PC-3 (cell line): ENCODE results near the gene SSRP1. TPM values are rescaled to one million over a fixed set of nuclear protein-coding genes. Genes with fewer than 3 reads are reported as not detected.

Experiments
- ATAC-seq: fragments of 200-7000 bp; cut with Tn5 transposase; 2 replicates; pipeline ENCODE4 v1.9.1; 2020; ENCODE audit warnings: mild to moderate bottlenecking, moderate library complexity
- BruUV-seq: library from RNA; stranded (reverse); fragments of 400-500 nt; replicated peaks from 2 replicates; lab custom pipeline; 2021; lab: Mats Ljungman, UMichigan
- CTCF ChIA-PET: fragments of 300-600 bp; sonication (Branson Sonifier 250); formaldehyde crosslinking; loops from one replicate; lab custom pipeline; 2022; ENCODE audit warnings: antibody characterized with exemption; lab: Charles Lee
- POLR2A ChIA-PET: fragments of 300-600 bp; sonication (Branson Sonifier 250); formaldehyde crosslinking; loops from one replicate; lab custom pipeline; 2022; ENCODE audit warnings: antibody characterized with exemption; ENCODE audit not compliant: unreplicated experiment; lab: Charles Lee
- DNase-seq: peaks from one replicate; pipeline ENCODE4 v3.0.0-alpha.2; 2015
- H2AFZ ChIP-seq: fragments of 300-600 bp; sonication (generic); 2 replicates; pipeline ENCODE4 v1.6.0; 2016; ENCODE audit warnings: antibody characterized with exemption, low read length
- H3F3A ChIP-seq: fragments of 300-600 bp; sonication (generic); one replicate; pipeline ENCODE4 v1.6.0; 2017; ENCODE audit warnings: antibody characterized with exemption, low read length, control low read depth, mild to moderate bottlenecking; ENCODE audit not compliant: unreplicated experiment
- H3K27ac ChIP-seq: fragments of 300-600 bp; sonication (generic); 2 replicates; pipeline ENCODE4 v1.5.1; 2016; ENCODE audit warnings: mild to moderate bottlenecking, low read length
- H3K27me3 ChIP-seq: fragments of 300-600 bp; sonication (generic); 2 replicates; pipeline ENCODE4 v1.6.1; 2016; ENCODE audit warnings: low read length, mixed read lengths
- H3K36me3 ChIP-seq: fragments of 300-600 bp; sonication (generic); 2 replicates; pipeline ENCODE4 v1.6.1; 2016; ENCODE audit warnings: low read depth, mixed run types, low read length, mixed read lengths
- H3K4me1 ChIP-seq: fragments of 300-600 bp; sonication (generic); 2 replicates; pipeline ENCODE4 v1.5.1; 2016; ENCODE audit warnings: low read length; ENCODE audit not compliant: insufficient read depth
- H3K4me2 ChIP-seq: fragments of 300-600 bp; sonication (generic); 2 replicates; pipeline ENCODE4 v1.6.0; 2016; ENCODE audit warnings: low read length
- H3K4me3 ChIP-seq: fragments of 300-600 bp; sonication (generic); 2 replicates; pipeline ENCODE4 v1.5.1; 2016; ENCODE audit warnings: mild to moderate bottlenecking, low read length, mixed read lengths
- H3K79me2 ChIP-seq: fragments of 300-600 bp; sonication (generic); 2 replicates; pipeline ENCODE4 v1.6.1; 2017; ENCODE audit warnings: low read length, mixed read lengths
- H3K9ac ChIP-seq: fragments of 300-600 bp; sonication (generic); 2 replicates; pipeline ENCODE4 v1.6.0; 2016; ENCODE audit warnings: mild to moderate bottlenecking, low read length
- H3K9me2 ChIP-seq: fragments of 300-600 bp; sonication (generic); replicated peaks from 2 replicates; pipeline ENCODE4 v1.6.1; 2016; ENCODE audit warnings: mixed run types, low read length, mixed read lengths
- H3K9me3 ChIP-seq: fragments of 300-600 bp; sonication (generic); 2 replicates; pipeline ENCODE4 v1.6.1; 2016; ENCODE audit warnings: low read length, mixed read lengths
- H4K20me1 ChIP-seq: fragments of 300-600 bp; sonication (generic); 2 replicates; pipeline ENCODE4 v1.6.1; 2016; ENCODE audit warnings: low read length, mixed read lengths
- CTCF ChIP-seq: fragments of 300-600 bp; sonication (generic); conservative IDR thresholded peaks from 2 replicates; pipeline ENCODE4 v1.5.1; 2017; ENCODE audit warnings: antibody characterized with exemption, low read depth, mild to moderate bottlenecking, low read length
- EZH2 ChIP-seq: fragments of 300-600 bp; sonication (generic); IDR thresholded peaks from one replicate; pipeline ENCODE4 v1.6.1; 2017; ENCODE audit warnings: antibody characterized with exemption, mild to moderate bottlenecking, low read length; ENCODE audit not compliant: unreplicated experiment
- EZH2phosphoT487 ChIP-seq: fragments of 300-600 bp; sonication (generic); IDR thresholded peaks from 2 replicates; pipeline ENCODE4 v1.6.1; 2018; ENCODE audit warnings: mild to moderate bottlenecking, antibody characterized with exemption, low read length, borderline replicate concordance
- intact Hi-C: fragments of 100-400 bp; cut with micrococcal nuclease; formaldehyde crosslinking; loops from 2 replicates; pipeline ENCODE4 v1.9.0; 2023
- total RNA-seq: library from RNA; depleted of rRNA; stranded (reverse); fragments of >200 nt; gene quantifications from 2 replicates; pipeline ENCODE4 v1.2.3, GENCODE V29; 2014; rRNA removed

The SSRP1 gene
- total RNA-seq, 1 experiment from 2014 or later: 228 TPM

- intact Hi-C loops: no loop called here
- POLR2A ChIA-PET: no interaction called here
- BruUV-seq: no TSS peak
These were observed 58.6 kb downstream of the SSRP1 start for GRCh38 chr11:57276971-57277675.

GRCh38 chr11:57276169-57276970 is 59.3 kb downstream of the SSRP1 start:
- Histone ChIP-seq H3F3A (no peaks in the 10 kb centered on the region), H3K79me2 (no peaks in the 10 kb centered on the region), H2AFZ (no peak overlapping the region), H3K9me3 (no peaks in the 10 kb centered on the region), H3K9ac (no peak overlapping the region), H3K27me3 (no peaks in the 10 kb centered on the region), H3K4me2 (no peak overlapping the region), H3K36me3 (no peaks in the 10 kb centered on the region), H3K27ac (no peak overlapping the region), H3K9me2 (no peaks in the 10 kb centered on the region), H4K20me1 (no peaks in the 10 kb centered on the region), H3K4me3 (no peak overlapping the region), H3K4me1 (peaks cover 20% of the 10 kb centered on the region)
- no TSS peak for BruUV-seq
- CTCF ChIA-PET: no interaction called here
- no peak for TF ChIP-seq EZH2phosphoT487
- no peak for TF ChIP-seq CTCF
- TF ChIP-seq EZH2: no peak
- ATAC-seq (no peak), DNase-seq (no peak)
- POLR2A ChIA-PET: no interaction called here
- intact Hi-C loops: no loop called here

More at GRCh38 chr11:57276971-57277675, 58.6 kb downstream of the SSRP1 start:
- Histone ChIP-seq H3K9me2 (no peaks in the 10 kb centered on the region), H3K9me3 (no peaks in the 10 kb centered on the region), H2AFZ (peak overlapping the region; percentile 80), H3K9ac (no peak overlapping the region), H3K79me2 (no peaks in the 10 kb centered on the region), H3K27me3 (no peaks in the 10 kb centered on the region), H4K20me1 (no peaks in the 10 kb centered on the region), H3K27ac (no peak overlapping the region), H3K36me3 (no peaks in the 10 kb centered on the region), H3K4me3 (peak overlapping the region; percentile 51), H3K4me1 (peaks cover 20% of the 10 kb centered on the region), H3F3A (no peaks in the 10 kb centered on the region), H3K4me2 (peak overlapping the region; percentile 75)
- DNase-seq: no peak
- CTCF ChIA-PET: no interaction called here
- ATAC-seq: no peak
- TF ChIP-seq CTCF (no peak), EZH2 (no peak), EZH2phosphoT487 (no peak)

Other genes with a start within 250 kb of the SSRP1 start
- gene LRRC55, start 153.9 kb downstream of the SSRP1 start, total RNA-seq: not detected in 2 replicates
- not detected in 2 replicates for gene APLNR, start 98.6 kb downstream of the SSRP1 start, total RNA-seq
- gene TNKS1BP1, start 10.9 kb downstream of the SSRP1 start, total RNA-seq: 89.6 and 143 TPM in 2 replicates
- not detected in 2 replicates for gene P2RX3, start 2.5 kb upstream of the SSRP1 start, total RNA-seq
- not detected in 2 replicates for gene PRG3, start 45.3 kb upstream of the SSRP1 start, total RNA-seq
- not detected in 2 replicates for gene PRG2, start 54.8 kb upstream of the SSRP1 start, total RNA-seq
- gene SLC43A3, start 91.2 kb upstream of the SSRP1 start, total RNA-seq: 31.3 and 35.0 TPM in 2 replicates
- 3.5 and 6.5 TPM in 2 replicates for gene RTN4RL2, start 124.6 kb upstream of the SSRP1 start, total RNA-seq
- 7.4 and 12.4 TPM in 2 replicates for gene SLC43A1, start 179.8 kb upstream of the SSRP1 start, total RNA-seq
- gene TIMM10, start 194.9 kb upstream of the SSRP1 start, total RNA-seq: 233 and 313 TPM in 2 replicates
- not detected in 2 replicates for gene SMTNL1, start 201.7 kb upstream of the SSRP1 start, total RNA-seq
- gene UBE2L6, start 231.8 kb upstream of the SSRP1 start, total RNA-seq: 16.5 and 17.3 TPM in 2 replicates